Stomach (tissue), 9 donors: Measurements from ENCODE around the gene BLID. TPM values are rescaled to one million over a fixed set of nuclear protein-coding genes. Genes with fewer than 3 reads are reported as not detected.

Experiments used
- DNase-seq, 2 donors: peaks; one replicate each; pipeline versions ENCODE4 v3.0.0 to v3.0.0-alpha.2; 2013 to 2019
- H3K27ac ChIP-seq, 5 donors: fragments of 200-600 bp in 4 of 5; sonication (generic) in 4 of 5; one replicate each; pipeline ENCODE4 v1.5.1; 2013 to 2019; ENCODE audit warnings: mild to moderate bottlenecking in 1 of 5, moderate library complexity in 1 of 5
- H3K27me3 ChIP-seq, 3 donors: fragments of 200-600 bp; sonication (generic); one replicate each; pipeline ENCODE4 v1.5.1; 2017 to 2019; ENCODE audit warnings: mixed run types in 1 of 3
- H3K36me3 ChIP-seq, 4 donors: fragments of 200-600 bp; sonication (generic); 1 replicate in 3 of 4; 2 replicates in 1 of 4; pipeline ENCODE4 v1.5.1; 2016 to 2019
- H3K4me1 ChIP-seq, 4 donors: fragments of 200-600 bp; sonication (generic); one replicate each; pipeline ENCODE4 v1.5.1; 2016 to 2019
- H3K4me3 ChIP-seq, 4 donors: fragments of 200-600 bp; sonication (generic) in 3 of 4; one replicate each; pipeline ENCODE4 v1.5.1; 2016 to 2019; ENCODE audit warnings: mild to moderate bottlenecking in 1 of 4
- H3K9me3 ChIP-seq, 4 donors: fragments of 200-600 bp; sonication (generic); one replicate each; pipeline ENCODE4 v1.5.1; 2016 to 2019
- CTCF ChIP-seq, 7 experiments: fragments of 450-650 bp in 4 of 7; fragments of 200-600 bp in 3 of 7; sonication (generic) in 3 of 7; IDR thresholded peaks; one replicate each; pipeline ENCODE4 v1.5.1; 2016 to 2019; ENCODE audit warnings: antibody characterized with exemption in 7 of 7, control low read depth in 2 of 7, mild to moderate bottlenecking in 1 of 7
- EP300 ChIP-seq: sonication (generic); formaldehyde crosslinking; IDR thresholded peaks from one replicate; pipeline ENCODE4 v1.6.1; 2017; ENCODE audit warnings: antibody characterized with exemption
- POLR2A ChIP-seq, 4 donors: fragments of 450-650 bp; IDR thresholded peaks; one replicate each; pipeline ENCODE4 v1.6.1; 2016; ENCODE audit warnings: antibody characterized with exemption in 4 of 4, control low read depth in 2 of 4, mild to moderate bottlenecking in 1 of 4, moderate library complexity in 1 of 4
- POLR2AphosphoS5 ChIP-seq, 3 donors: sonication (generic); formaldehyde crosslinking; IDR thresholded peaks; one replicate each; pipeline ENCODE4 v1.6.1; 2016; ENCODE audit warnings: antibody characterized with exemption in 3 of 3
- WGBS, 5 donors: extraction: QIAGEN DNeasy Blood & Tissue Kit in 3 of 5; methylation state at CpG; one replicate each; pipeline versions ENCODE4 v1.1.5 to v1.1.7; 2013 to 2018; 5-methylcytosine and 5-hydroxymethylcytosine counted together
- intact Hi-C: fragments of 100-400 bp; cut with DNase I; formaldehyde crosslinking; loops from one replicate; pipeline ENCODE4 v1.15.1; 2023; ENCODE audit warnings: low total_unique reads
- polyA plus RNA-seq, 3 donors: library from polyadenylated mRNA; stranded (reverse); fragments of 200-250 nt; gene quantifications; one replicate each; pipeline ENCODE4 v1.2.3, GENCODE V29; 2013
- total RNA-seq, 5 donors: library from RNA; depleted of rRNA; stranded (reverse); fragments of >200 nt; gene quantifications; one replicate each; pipeline versions ENCODE4 v1.1.0 to v1.2.3, GENCODE V29; 2014 to 2016
- donor health status: healthy with polysubstance abuse.
- donor health status: Bipolar disorder and iron deficiency.
- donor health status: healthy.

The BLID gene
- total and polyA plus RNA-seq, 8 donors: 3.1 TPM; not detected in 7

- no peaks in the 10 kb centered on the region for H3K36me3 ChIP-seq
- 65 to 76% (median 74%) methylated on average over 3 of the region's 3 CpGs for WGBS, 5 donors
- TF ChIP-seq CTCF (IDR thresholded peaks at IDR 0.05): no peak
- TF ChIP-seq POLR2AphosphoS5 (IDR thresholded peaks at IDR 0.05): no peak
- TF ChIP-seq POLR2A (IDR thresholded peaks at IDR 0.05): no peak
- H3K27ac ChIP-seq: no peak overlapping the region
- no peaks in the 10 kb centered on the region for H3K9me3 ChIP-seq
- H3K4me1 ChIP-seq: peaks cover 0 to 5% (median 1%) of the 10 kb centered on the region in 4 donors
- DNase-seq: no peak
- peaks cover 0 to 7% (median 0%) of the 10 kb centered on the region in 3 donors for H3K27me3 ChIP-seq
- no peak overlapping the region for H3K4me3 ChIP-seq
- intact Hi-C loops: no loop called here
Observed at GRCh38 chr11:122107045-122107444, 9.0 kb downstream of the BLID start.

- 61 to 76% (median 67%) methylated on average over 8 of the region's 8 CpGs for WGBS, 5 donors
- TF ChIP-seq POLR2AphosphoS5 (IDR thresholded peaks at IDR 0.05): no peak
- no peak for TF ChIP-seq EP300
- no peak for TF ChIP-seq POLR2A (IDR thresholded peaks at IDR 0.05)
- TF ChIP-seq CTCF (IDR thresholded peaks at IDR 0.05): no peak
- peaks cover 0 to 25% (median 6%) of the 10 kb centered on the region in 3 donors for H3K27me3 ChIP-seq
- H3K9me3 ChIP-seq: no peaks in the 10 kb centered on the region
- H3K36me3 ChIP-seq: no peaks in the 10 kb centered on the region
- H3K4me3 ChIP-seq: no peak overlapping the region
- intact Hi-C loops: no loop called here
- H3K4me1 ChIP-seq: peaks cover 0 to 12% (median 4%) of the 10 kb centered on the region in 4 donors
- peak overlapping the region in 1 of 5 donors; percentile 9 for H3K27ac ChIP-seq
- no peak for DNase-seq
Observed at GRCh38 chr11:122105044-122105758, 10.8 kb downstream of the BLID start.

- H3K27ac ChIP-seq: peak overlapping the region in 1 of 5 donors; percentile 22
- intact Hi-C loops: no loop called here
- peaks cover 0 to 12% (median 4%) of the 10 kb centered on the region in 4 donors for H3K4me1 ChIP-seq
- no peak for DNase-seq
- WGBS, 5 donors: 57 to 79% (median 63%) methylated on average over 1 of the region's 1 CpG
- no peaks in the 10 kb centered on the region for H3K36me3 ChIP-seq
- H3K4me3 ChIP-seq: no peak overlapping the region
- H3K27me3 ChIP-seq: peaks cover 0 to 34% (median 12%) of the 10 kb centered on the region in 3 donors
- no peaks in the 10 kb centered on the region for H3K9me3 ChIP-seq
- TF ChIP-seq POLR2AphosphoS5 (IDR thresholded peaks at IDR 0.05) (no peak), CTCF (IDR thresholded peaks at IDR 0.05) (no peak), POLR2A (IDR thresholded peaks at IDR 0.05) (no peak), EP300 (no peak)
Observed at GRCh38 chr11:122104341-122104740, 11.7 kb downstream of the BLID start.

GRCh38 chr11:122103726-122104125 is 12.3 kb downstream of the BLID start:
- H3K4me3 ChIP-seq: no peak overlapping the region
- no peak for TF ChIP-seq EP300
- TF ChIP-seq POLR2A (IDR thresholded peaks at IDR 0.05): no peak
- no peak for TF ChIP-seq POLR2AphosphoS5 (IDR thresholded peaks at IDR 0.05)
- no peak for TF ChIP-seq CTCF (IDR thresholded peaks at IDR 0.05)

More at GRCh38 chr11:122103726-122104125, 12.3 kb downstream of the BLID start:
- no peak for DNase-seq
- H3K36me3 ChIP-seq: no peaks in the 10 kb centered on the region
- H3K27me3 ChIP-seq: peaks cover 0 to 40% (median 12%) of the 10 kb centered on the region in 3 donors
- H3K4me1 ChIP-seq: peaks cover 0 to 12% (median 4%) of the 10 kb centered on the region in 4 donors
- no peaks in the 10 kb centered on the region for H3K9me3 ChIP-seq
- 80 to 90% (median 86%) methylated on average over 4 of the region's 4 CpGs for WGBS, 5 donors
- peak overlapping the region in 2 of 5 donors; percentile 14 to 22 for H3K27ac ChIP-seq
- intact Hi-C loops: no loop called here
